Kidney (tissue), 14 donors: ENCODE data around the gene PCLO. TPM values are rescaled to one million over a fixed set of nuclear protein-coding genes. Genes with fewer than 3 reads are reported as not detected.

Experiments
- DNase-seq, 5 donors: peaks; one replicate each; pipeline ENCODE4 v3.0.0-alpha.2; 2013 to 2020
- FAIRE-seq: peaks from 2 replicates; lab custom pipeline; 2012; peaks lifted over from hg19 to GRCh38; lab: Jason Lieb, UNC
- H3K27ac ChIP-seq, 2 donors: one replicate each; pipeline ENCODE4 v1.7.0; 2013; ENCODE audit warnings: low read depth in 2 of 2, low read length in 2 of 2, inconsistent platforms in 1 of 2
- H3K27me3 ChIP-seq: one replicate; pipeline ENCODE4 v1.7.1; 2013; ENCODE audit warnings: low read length, inconsistent platforms; ENCODE audit not compliant: control insufficient read depth, insufficient read depth
- H3K36me3 ChIP-seq, 3 donors: one replicate each; pipeline versions ENCODE4 v1.7.0 to v1.7.1; 2013; ENCODE audit warnings: low read length in 3 of 3, control low read depth in 1 of 3, inconsistent platforms in 1 of 3; ENCODE audit not compliant: insufficient read depth in 3 of 3, control insufficient read depth in 2 of 3
- H3K4me1 ChIP-seq, 3 donors: one replicate each; pipeline versions ENCODE4 v1.7.0 to v1.7.1; 2013; ENCODE audit warnings: low read length in 3 of 3, inconsistent platforms in 1 of 3, low read depth in 1 of 3; ENCODE audit not compliant: control insufficient read depth in 2 of 3, insufficient read depth in 2 of 3
- H3K4me3 ChIP-seq, 3 donors: one replicate each; pipeline versions ENCODE4 v1.7.0 to v1.8.1; 2013; ENCODE audit warnings: low read length in 3 of 3, control low read depth in 1 of 3, inconsistent platforms in 1 of 3
- H3K9ac ChIP-seq, 3 donors: one replicate each; pipeline versions ENCODE4 v1.7.0 to v1.7.1; 2013; ENCODE audit warnings: low read length in 3 of 3, control low read depth in 1 of 3, inconsistent platforms in 1 of 3
- H3K9me3 ChIP-seq, 3 donors: one replicate each; pipeline versions ENCODE4 v1.7.0 to v1.7.1; 2013; ENCODE audit warnings: low read length in 3 of 3, control low read depth in 1 of 3, inconsistent platforms in 1 of 3; ENCODE audit not compliant: control insufficient read depth in 2 of 3, insufficient read depth in 1 of 3
- intact Hi-C: fragments of 100-400 bp; cut with DNase I; formaldehyde crosslinking; loops from one replicate; pipeline ENCODE4 v1.11.1; 2022
- polyA plus RNA-seq: library from polyadenylated mRNA; stranded (reverse); fragments of 350-450 nt; fragmentation: Illumina TruSeq; extraction: RNeasy Lipid Tissue Mini Kit (QIAGEN cat#74804); gene quantifications from one replicate; pipeline ENCODE4 v1.2.3, GENCODE V29; 2014; ENCODE audit warnings: low read depth, low replicate concordance; ENCODE audit not compliant: insufficient read depth
- total RNA-seq: library from RNA; stranded (reverse); fragmentation: NEBNext Ultra II Directional; extraction: Animal tissue kit (Norgen Biotek cat#: 25700); gene quantifications from one replicate; pipeline ENCODE4 v1.2.1, GENCODE V29; 2021
- TF ChIP-seq, protein P1 (sequence below): IDR thresholded peaks from 3 replicates; pipeline ENCODE4 v1.5.1; 2012; ENCODE audit warnings: mild to moderate bottlenecking, moderate library complexity, borderline replicate concordance; ENCODE audit not compliant: insufficient read depth; ENCODE audit errors: extremely low read depth
- donor health status: control.
- donor health status: control.
- donor health status: control.
- donor health status: control.
- donor health status: control.
- donor health status: DM: yes; HTN: yes; CAD: no.
- donor health status: Normal renal cell carcinoma (clear cell type).

Gene PCLO
- total and polyA plus RNA-seq, 2 donors from 2014 or later: 4.0 to 12.0 TPM

- FAIRE-seq: no peak
- no peaks in the 10 kb centered on the region for H3K9me3 ChIP-seq
- no peak for DNase-seq
- no peaks in the 10 kb centered on the region for H3K36me3 ChIP-seq
- H3K27ac ChIP-seq: no peak overlapping the region
- intact Hi-C loops: no loop called here
- no peak overlapping the region for H3K4me3 ChIP-seq
- no peaks in the 10 kb centered on the region for H3K4me1 ChIP-seq
- no peak overlapping the region for H3K9ac ChIP-seq
- TF ChIP-seq, protein P1, sequence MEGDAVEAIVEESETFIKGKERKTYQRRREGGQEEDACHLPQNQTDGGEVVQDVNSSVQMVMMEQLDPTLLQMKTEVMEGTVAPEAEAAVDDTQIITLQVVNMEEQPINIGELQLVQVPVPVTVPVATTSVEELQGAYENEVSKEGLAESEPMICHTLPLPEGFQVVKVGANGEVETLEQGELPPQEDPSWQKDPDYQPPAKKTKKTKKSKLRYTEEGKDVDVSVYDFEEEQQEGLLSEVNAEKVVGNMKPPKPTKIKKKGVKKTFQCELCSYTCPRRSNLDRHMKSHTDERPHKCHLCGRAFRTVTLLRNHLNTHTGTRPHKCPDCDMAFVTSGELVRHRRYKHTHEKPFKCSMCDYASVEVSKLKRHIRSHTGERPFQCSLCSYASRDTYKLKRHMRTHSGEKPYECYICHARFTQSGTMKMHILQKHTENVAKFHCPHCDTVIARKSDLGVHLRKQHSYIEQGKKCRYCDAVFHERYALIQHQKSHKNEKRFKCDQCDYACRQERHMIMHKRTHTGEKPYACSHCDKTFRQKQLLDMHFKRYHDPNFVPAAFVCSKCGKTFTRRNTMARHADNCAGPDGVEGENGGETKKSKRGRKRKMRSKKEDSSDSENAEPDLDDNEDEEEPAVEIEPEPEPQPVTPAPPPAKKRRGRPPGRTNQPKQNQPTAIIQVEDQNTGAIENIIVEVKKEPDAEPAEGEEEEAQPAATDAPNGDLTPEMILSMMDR: no peak
- no peaks in the 10 kb centered on the region for H3K27me3 ChIP-seq
Observed at GRCh38 chr7:82762880-82763279, 399.8 kb downstream of the PCLO start.

GRCh38 chr7:82760831-82761230, 401.9 kb downstream of the PCLO start:
- Histone ChIP-seq H3K9ac (no peak overlapping the region), H3K4me3 (no peak overlapping the region), H3K9me3 (no peaks in the 10 kb centered on the region), H3K27ac (no peak overlapping the region), H3K27me3 (no peaks in the 10 kb centered on the region), H3K4me1 (no peaks in the 10 kb centered on the region), H3K36me3 (no peaks in the 10 kb centered on the region)
- FAIRE-seq (no peak), DNase-seq (no peak)
- intact Hi-C loops: no loop called here
- TF ChIP-seq, protein P1: no peak

DNA sequence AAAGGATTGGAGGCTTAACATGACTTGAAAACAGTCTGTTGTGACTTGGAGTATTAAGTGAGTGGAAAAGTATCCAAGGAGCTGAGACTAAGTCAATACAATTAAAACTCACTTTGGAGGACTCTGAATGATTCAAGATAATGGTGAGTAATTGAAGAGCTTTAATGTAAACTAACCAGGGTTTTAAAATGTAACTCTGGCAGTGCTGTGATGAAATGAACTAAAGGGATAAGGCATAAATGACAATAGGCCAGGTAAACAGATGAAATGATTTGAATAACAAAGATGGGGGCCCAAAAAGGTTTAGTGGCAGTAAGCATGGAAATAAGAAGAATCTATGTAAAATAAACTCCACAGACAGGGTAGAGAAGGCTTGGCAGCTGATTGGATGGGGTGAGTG, 402.6 kb downstream of the PCLO start:
- H3K9me3 ChIP-seq: no peaks in the 10 kb centered on the region
- no peak for FAIRE-seq
- no peak for DNase-seq
- no peak overlapping the region for H3K9ac ChIP-seq
- no peaks in the 10 kb centered on the region for H3K27me3 ChIP-seq
- no peaks in the 10 kb centered on the region for H3K4me1 ChIP-seq
- TF ChIP-seq, protein P1: no peak
- no peak overlapping the region for H3K27ac ChIP-seq
- intact Hi-C loops: no loop called here
- no peaks in the 10 kb centered on the region for H3K36me3 ChIP-seq
- no peak overlapping the region for H3K4me3 ChIP-seq
